Thymus (tissue), 11 donors: ENCODE data around the gene PPFIBP1. TPM values are rescaled to one million over a fixed set of nuclear protein-coding genes. Genes with fewer than 3 reads are reported as not detected.

ENCODE experiments used
- DNase-seq, 9 donors: peaks; one replicate each; pipeline ENCODE4 v3.0.0-alpha.2; 2013; ENCODE audit warnings: low spot score in 9 of 9, low read depth in 6 of 9, missing footprints in 1 of 9
- H3K27ac ChIP-seq, 2 donors: one replicate each; pipeline ENCODE4 v1.5.1; 2013; ENCODE audit warnings: control low read depth in 1 of 2, low read depth in 1 of 2, low read length in 1 of 2, mild to moderate bottlenecking in 1 of 2, moderate library complexity in 1 of 2
- H3K27me3 ChIP-seq, 2 donors: one replicate each; pipeline ENCODE4 v1.5.1; 2013; ENCODE audit warnings: low read length in 1 of 2; ENCODE audit not compliant: control insufficient read depth in 2 of 2, insufficient read depth in 1 of 2
- H3K36me3 ChIP-seq, 2 donors: one replicate each; pipeline ENCODE4 v1.5.1; 2013; ENCODE audit warnings: low read length in 1 of 2, mild to moderate bottlenecking in 1 of 2, moderate library complexity in 1 of 2; ENCODE audit not compliant: control insufficient read depth in 2 of 2, insufficient read depth in 2 of 2
- H3K4me1 ChIP-seq, 2 donors: one replicate each; pipeline ENCODE4 v1.5.1; 2013; ENCODE audit warnings: low read length in 2 of 2; ENCODE audit not compliant: control insufficient read depth in 2 of 2, insufficient read depth in 2 of 2
- H3K4me3 ChIP-seq, 2 donors: one replicate each; pipeline ENCODE4 v1.5.1; 2013; ENCODE audit warnings: low read length in 2 of 2, control low read depth in 1 of 2, mild to moderate bottlenecking in 1 of 2
- H3K9me3 ChIP-seq, 2 donors: one replicate each; pipeline ENCODE4 v1.5.1; 2013; ENCODE audit warnings: low read length in 1 of 2, mild to moderate bottlenecking in 1 of 2; ENCODE audit not compliant: control insufficient read depth in 2 of 2, insufficient read depth in 1 of 2
- WGBS: extraction: QIAGEN DNeasy Blood & Tissue Kit; methylation state at CpG from one replicate; pipeline ENCODE4 v1.1.7; 2013; 5-methylcytosine and 5-hydroxymethylcytosine counted together
- polyA plus RNA-seq: library from polyadenylated mRNA; stranded (reverse); fragments of 200-250 nt; gene quantifications from one replicate; pipeline ENCODE4 v1.2.3, GENCODE V29; 2013
- total RNA-seq: library from RNA; stranded (reverse); fragments of 120-200 nt; gene quantifications from one replicate; pipeline ENCODE4 v1.2.4, GENCODE V29; 2013
- donor health status: healthy.

PPFIBP1 gene
- total and polyA plus RNA-seq, 2 donors, result 10.0 to 23.7 TPM

DNA sequence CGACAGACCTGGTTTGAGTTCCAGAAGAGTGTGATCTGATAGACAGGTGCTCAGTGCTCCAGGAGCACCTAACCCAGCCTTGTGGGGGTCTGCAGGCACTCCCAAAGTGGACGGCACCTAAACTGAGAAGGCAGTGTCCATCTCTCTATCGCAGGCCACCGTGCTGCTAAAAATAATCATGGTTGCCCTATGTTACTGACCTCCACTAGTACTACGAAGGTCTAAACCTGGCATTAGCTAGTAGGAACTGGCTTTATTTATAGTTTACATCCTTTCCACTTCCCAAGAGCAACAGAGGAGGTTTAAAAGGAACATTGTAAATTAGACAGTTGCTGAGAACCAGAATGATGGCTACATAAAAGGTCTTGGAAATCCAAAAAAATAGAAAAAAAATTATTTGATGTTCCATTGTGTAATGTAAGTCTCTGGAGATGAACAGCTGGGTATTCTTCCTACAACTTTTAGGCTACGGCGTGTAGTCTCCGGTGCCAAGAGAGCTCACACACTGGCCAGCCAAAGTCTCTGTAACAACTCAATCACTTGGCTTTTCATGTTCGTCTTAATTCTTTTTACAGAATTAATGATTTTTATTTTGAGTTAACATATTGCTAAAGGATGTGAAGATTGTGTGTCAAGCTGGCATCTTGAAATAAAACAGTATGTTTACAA, 27.3 kb downstream of the PPFIBP1 start:
- Histone ChIP-seq H3K27me3 (no peaks in the 10 kb centered on the region), H3K27ac (no peak overlapping the region), H3K4me1 (peaks cover 24 to 25% of the 10 kb centered on the region in 2 donors), H3K4me3 (no peak overlapping the region), H3K9me3 (peaks cover 0 to 4% of the 10 kb centered on the region in 2 donors), H3K36me3 (no peaks in the 10 kb centered on the region)
- no peak for DNase-seq
- 85% methylated on average over 9 of the region's 9 CpGs for WGBS

DNA sequence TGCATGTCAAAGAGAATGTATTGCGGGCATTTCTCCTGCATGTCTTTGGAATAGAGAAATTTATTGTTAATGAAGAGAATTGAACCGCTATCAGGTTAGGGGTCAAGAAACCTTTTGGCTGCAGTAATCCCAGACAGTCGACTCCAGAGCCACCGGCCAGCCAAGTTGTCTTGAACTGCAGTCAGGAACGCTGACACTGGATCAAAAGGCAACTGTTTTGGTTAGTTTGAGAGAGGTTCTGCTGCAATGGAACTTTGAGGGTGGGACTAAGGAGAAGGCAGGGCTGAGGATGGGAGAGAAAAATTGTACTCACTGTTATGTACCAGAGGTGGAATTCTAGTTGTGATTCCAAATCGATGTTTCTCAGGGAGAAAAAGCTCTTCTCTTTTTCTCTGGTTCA, 28.2 kb downstream of the PPFIBP1 start:
- Histone ChIP-seq H3K27me3 (no peaks in the 10 kb centered on the region), H3K4me1 (peaks cover 19 to 24% of the 10 kb centered on the region in 2 donors), H3K4me3 (no peak overlapping the region), H3K9me3 (peaks cover 0 to 4% of the 10 kb centered on the region in 2 donors), H3K36me3 (no peaks in the 10 kb centered on the region), H3K27ac (no peak overlapping the region)
- no peak for DNase-seq
- 97% methylated on average over 6 of the region's 6 CpGs for WGBS

DNA sequence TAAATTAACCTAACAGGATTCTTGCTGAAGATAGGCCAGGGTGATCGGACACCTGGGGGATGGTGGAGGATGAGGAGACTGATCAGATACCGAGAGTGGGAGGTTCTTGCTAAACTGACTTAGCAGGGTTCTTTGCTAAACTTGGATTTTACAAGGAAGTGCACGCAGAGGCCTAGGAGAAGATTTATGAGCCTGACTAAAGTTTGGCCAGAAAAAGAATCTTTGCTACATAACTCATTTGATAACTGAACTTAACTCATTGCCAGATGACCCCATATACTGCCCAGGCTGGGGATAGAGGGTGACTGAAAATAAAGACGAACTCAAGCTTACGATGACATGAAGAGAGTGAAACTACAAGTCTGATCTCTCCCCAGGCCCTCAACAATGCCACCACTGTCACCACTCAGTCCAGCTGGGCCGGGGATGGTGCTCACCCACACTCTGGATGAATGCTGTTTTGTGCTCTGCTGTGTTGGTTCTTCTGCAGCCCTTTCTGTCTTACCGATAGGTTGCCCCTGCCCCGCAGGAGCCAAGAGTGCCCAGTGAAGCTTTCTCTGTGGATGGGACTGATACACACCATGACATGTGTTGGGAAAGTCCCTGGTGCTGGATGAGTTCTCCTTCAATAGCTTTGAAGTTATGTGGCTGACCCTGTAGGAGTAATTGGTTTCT, 29.0 kb downstream of the PPFIBP1 start:
- peaks cover 19 to 22% of the 10 kb centered on the region in 2 donors for H3K4me1 ChIP-seq
- no peak for DNase-seq
- no peaks in the 10 kb centered on the region for H3K36me3 ChIP-seq
- H3K9me3 ChIP-seq, result peaks cover 0 to 4% of the 10 kb centered on the region in 2 donors
- no peak overlapping the region for H3K4me3 ChIP-seq
- 97% methylated on average over 8 of the region's 8 CpGs for WGBS
- H3K27ac ChIP-seq, result no peak overlapping the region
- H3K27me3 ChIP-seq, result no peaks in the 10 kb centered on the region

DNA sequence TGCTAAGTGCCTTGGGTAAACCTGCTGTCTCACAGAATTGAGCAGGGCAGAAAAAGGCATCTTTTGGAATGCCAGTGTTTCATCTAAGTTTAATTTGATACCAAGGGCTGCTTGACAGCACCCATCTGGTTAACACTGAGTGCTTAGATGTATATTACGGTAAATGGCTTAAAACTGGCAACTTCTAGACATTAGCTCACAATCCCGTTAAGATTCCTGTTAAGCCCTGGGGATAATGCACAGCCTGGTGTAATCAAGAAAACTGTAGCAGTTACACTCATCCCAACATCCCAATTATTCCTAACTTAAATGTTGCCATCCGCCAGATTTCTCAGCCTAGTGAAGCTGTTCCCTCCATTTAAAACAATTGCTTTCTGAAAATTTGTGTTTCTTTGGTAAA, 29.9 kb downstream of the PPFIBP1 start:
- DNase-seq, result no peak
- H3K9me3 ChIP-seq, result peaks cover 0 to 4% of the 10 kb centered on the region in 2 donors
- H3K27me3 ChIP-seq, result no peaks in the 10 kb centered on the region
- 97% methylated on average over 3 of the region's 3 CpGs for WGBS
- H3K36me3 ChIP-seq, result no peaks in the 10 kb centered on the region
- H3K27ac ChIP-seq, result no peak overlapping the region
- no peak overlapping the region for H3K4me3 ChIP-seq
- peaks cover 16 to 19% of the 10 kb centered on the region in 2 donors for H3K4me1 ChIP-seq

DNA sequence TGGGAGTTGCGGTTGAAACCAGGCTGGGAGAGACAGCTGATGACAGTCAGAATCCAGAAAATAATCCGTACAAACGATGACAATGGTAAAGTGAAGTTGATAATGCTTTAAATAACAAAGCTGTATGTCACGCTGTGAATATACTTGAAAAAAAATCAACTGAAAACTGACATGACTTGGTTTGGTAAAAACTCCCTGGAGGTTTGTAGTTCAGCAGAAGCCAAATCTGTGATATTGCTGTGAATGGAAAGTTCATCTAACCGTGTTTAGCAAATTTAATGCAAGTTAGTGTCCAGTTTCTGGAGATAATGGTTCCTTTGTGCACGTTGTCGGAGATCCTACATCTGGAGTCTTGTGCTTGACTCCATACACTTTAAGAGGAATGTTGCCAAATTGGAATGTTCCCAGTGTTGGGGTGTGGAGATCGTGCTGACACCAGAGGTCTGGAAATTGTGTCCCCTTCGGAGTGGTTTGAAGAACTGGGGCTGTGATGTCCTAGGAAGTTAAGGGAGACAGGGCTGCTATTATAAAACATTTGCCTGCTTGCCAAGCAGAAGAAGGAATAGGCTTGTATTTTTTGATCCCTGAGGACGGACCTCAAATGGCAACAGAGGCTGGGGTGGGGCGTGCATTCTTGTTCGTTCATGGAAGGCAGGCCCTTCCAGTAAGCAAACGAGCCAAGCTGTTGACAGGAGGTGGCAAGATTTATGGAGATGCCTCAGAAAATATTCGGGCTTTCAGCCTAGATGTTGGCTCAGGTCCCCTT, 30.6 kb downstream of the PPFIBP1 start:
- Histone ChIP-seq H3K27ac (peak overlapping the region; percentile 43 to 53), H3K36me3 (no peaks in the 10 kb centered on the region), H3K9me3 (peaks cover 0 to 2% of the 10 kb centered on the region in 2 donors), H3K27me3 (no peaks in the 10 kb centered on the region), H3K4me1 (peaks cover 12 to 13% of the 10 kb centered on the region in 2 donors), H3K4me3 (no peak overlapping the region)
- WGBS, result 87% methylated on average over 14 of the region's 14 CpGs
- DNase-seq, result no peak

DNA sequence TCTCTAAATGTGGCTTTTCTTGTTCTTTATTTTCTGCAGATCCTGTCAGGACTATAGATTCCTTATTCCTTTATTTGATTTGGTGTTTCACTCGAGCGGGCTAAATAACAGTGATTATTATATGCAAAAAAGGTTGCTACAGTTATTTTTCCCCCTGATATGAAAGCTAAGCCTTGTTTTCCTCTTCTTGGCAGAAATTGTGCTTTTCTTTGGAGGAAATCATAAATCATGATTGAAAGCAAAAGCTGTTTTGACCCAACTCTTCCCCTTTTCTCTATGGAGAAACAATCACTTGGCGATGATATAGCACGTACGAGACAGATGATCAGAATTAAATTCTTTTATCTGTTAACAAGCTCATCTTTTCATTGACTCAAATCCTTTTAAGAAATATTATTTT, 31.4 kb downstream of the PPFIBP1 start:
- Histone ChIP-seq H3K27me3 (no peaks in the 10 kb centered on the region), H3K4me1 (peaks cover 5 to 7% of the 10 kb centered on the region in 2 donors), H3K4me3 (no peak overlapping the region), H3K27ac (peak overlapping the region in 1 of 2 donors; percentile 53), H3K36me3 (no peaks in the 10 kb centered on the region), H3K9me3 (no peaks in the 10 kb centered on the region)
- 50% methylated on average over 5 of the region's 5 CpGs for WGBS
- no peak for DNase-seq

DNA sequence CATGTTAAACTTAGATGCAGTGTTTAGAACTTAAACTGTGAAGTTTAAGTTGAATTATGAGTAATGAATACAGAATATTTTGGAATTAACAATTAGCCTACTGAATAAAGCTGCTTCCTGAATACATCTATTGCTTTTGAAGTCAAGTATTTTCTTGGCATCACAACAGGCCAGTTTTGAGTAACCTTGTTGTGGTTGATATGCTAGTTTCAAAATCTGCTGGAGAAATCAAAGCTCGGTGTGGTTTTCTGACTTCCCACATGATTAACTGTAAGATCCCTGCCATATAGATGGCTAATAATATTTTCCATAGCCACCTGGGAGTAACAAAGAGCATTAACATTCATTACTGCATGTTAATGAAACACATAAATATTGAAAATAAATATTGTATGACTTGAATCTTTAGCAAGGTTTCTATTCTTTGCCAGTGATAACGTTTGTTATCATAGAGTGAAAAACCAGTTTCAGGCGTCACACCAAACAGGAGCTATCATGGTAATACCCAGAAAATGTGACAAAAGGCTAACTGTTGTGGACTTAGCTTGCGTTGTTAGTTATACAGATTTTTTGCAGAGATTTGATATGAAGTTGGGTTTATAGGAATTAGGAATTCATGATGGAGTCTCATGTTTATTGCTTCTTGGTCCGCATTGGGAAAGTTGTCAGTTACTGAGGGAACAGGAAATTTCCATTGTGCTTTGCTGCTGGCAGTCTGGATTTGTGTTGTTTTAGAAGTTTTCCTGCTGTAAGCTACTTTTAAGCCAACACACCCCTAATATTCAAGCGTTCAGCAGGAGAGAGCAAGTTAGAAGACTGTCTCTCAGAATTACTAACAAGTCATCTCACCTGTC, 32.1 kb downstream of the PPFIBP1 start:
- H3K36me3 ChIP-seq, result no peaks in the 10 kb centered on the region
- H3K4me1 ChIP-seq, result peaks cover 5 to 7% of the 10 kb centered on the region in 2 donors
- 74% methylated on average over 6 of the region's 6 CpGs for WGBS
- no peaks in the 10 kb centered on the region for H3K27me3 ChIP-seq
- H3K27ac ChIP-seq, result peak overlapping the region in 1 of 2 donors; percentile 14
- no peak overlapping the region for H3K4me3 ChIP-seq
- no peak for DNase-seq
- H3K9me3 ChIP-seq, result no peaks in the 10 kb centered on the region

DNA sequence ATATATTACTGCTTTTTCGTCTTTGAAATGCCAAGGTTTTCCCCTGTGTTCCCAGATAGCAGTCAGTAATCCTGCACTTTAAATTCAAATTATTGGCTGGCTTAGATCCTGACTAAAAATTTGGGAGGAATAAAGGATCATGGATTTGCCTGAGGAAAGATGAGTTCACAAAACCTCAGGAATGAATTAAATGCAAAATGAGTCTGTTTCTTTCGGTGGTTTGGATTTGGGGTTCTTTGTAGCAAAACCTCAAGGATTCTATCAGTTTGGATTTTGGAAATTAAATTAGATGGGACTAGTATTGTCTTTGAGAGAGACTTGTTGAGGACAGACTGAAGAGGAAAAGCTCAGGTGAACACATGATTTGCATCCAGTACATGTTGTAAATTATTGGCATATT, 36.1 kb downstream of the PPFIBP1 start:
- 96% methylated on average over 2 of the region's 2 CpGs for WGBS
- no peaks in the 10 kb centered on the region for H3K9me3 ChIP-seq
- no peak for DNase-seq
- no peaks in the 10 kb centered on the region for H3K36me3 ChIP-seq
- H3K4me1 ChIP-seq, result peaks cover 2% of the 10 kb centered on the region in 2 donors
- H3K4me3 ChIP-seq, result no peak overlapping the region
- no peak overlapping the region for H3K27ac ChIP-seq
- H3K27me3 ChIP-seq, result no peaks in the 10 kb centered on the region
